Neutrophil (primary cell): ENCODE results near the gene TMOD1.

Experiments used
- H3K27ac ChIP-seq: fragments of 200-600 bp; sonication (generic); 2 replicates; pipeline ENCODE4 v1.5.1; 2016; ENCODE audit warnings: mild to moderate bottlenecking, moderate library complexity
- H3K27me3 ChIP-seq: fragments of 200-600 bp; sonication (generic); 2 replicates; pipeline ENCODE4 v1.6.0; 2016; ENCODE audit warnings: mild to moderate bottlenecking
- H3K36me3 ChIP-seq: fragments of 200-600 bp; sonication (generic); 2 replicates; pipeline ENCODE4 v1.5.1; 2017
- H3K4me1 ChIP-seq, 2 experiments: fragments of 200-600 bp in 1 of 2; sonication (generic) in 1 of 2; 1 replicate in 1 of 2; 2 replicates in 1 of 2; pipeline versions ENCODE4 v1.5.1 to v1.6.1; 2013 to 2016; ENCODE audit warnings: low read depth in 1 of 2, low read length in 1 of 2, mild to moderate bottlenecking in 1 of 2, moderate library complexity in 1 of 2; ENCODE audit not compliant: control insufficient read depth in 1 of 2, insufficient read depth in 1 of 2
- H3K4me3 ChIP-seq, 2 experiments: fragments of 200-600 bp in 1 of 2; sonication (generic) in 1 of 2; 1 replicate in 1 of 2; 2 replicates in 1 of 2; pipeline ENCODE4 v1.5.1; 2013 to 2016; ENCODE audit warnings: low read depth in 1 of 2, low read length in 1 of 2, mild to moderate bottlenecking in 1 of 2, moderate library complexity in 1 of 2
- H3K9me3 ChIP-seq: fragments of 200-600 bp; sonication (generic); 2 replicates; pipeline ENCODE4 v1.5.1; 2016
- TF ChIP-seq, protein P1 (sequence below): fragments of 200-600 bp; sonication (generic); IDR thresholded peaks from 2 replicates; pipeline ENCODE4 v1.5.1; 2016; ENCODE audit warnings: antibody characterized with exemption

TMOD1 gene

DNA sequence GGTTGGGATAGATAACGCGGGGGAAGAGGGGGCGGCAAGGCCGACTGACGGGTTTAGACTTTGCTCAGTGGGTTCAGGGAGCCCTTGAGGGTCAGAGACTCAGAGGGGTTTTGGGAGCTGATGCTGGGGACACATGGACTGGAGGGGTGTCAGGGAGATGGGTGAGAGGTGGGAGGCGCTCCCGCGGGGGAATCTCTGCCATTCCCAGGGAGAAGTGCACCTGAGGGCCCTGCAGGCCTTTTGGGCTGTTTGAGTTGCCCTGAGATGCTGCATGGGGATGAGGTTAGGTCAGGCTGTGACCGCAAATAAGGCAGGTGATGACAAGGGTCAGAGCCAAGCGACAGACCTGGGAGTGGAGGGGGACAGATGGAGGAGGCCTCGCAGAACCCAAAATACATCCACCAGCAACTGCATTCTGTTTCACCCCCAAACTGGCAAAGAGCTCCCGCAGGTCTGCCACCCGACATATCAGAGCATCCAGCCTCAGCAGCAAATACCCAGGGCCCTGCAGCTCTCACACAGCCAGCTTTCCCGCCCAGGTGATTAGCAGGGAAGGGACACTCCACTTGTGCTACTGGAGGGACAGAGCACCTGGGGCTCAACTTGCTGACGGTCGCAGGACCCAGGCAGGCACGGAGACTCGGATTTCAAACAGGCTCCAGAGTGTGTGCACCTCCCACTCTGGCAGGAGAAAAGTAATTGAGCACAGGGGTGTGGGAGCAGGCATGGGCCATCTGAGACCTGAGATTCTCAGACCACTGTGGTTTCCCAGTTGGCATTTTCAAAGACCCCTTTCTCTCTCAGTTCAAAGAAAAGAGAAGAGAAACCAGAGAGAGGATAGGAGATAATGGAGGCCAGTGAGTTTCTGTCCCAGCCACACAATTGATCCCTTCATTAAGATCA is 26.4 kb downstream of the TMOD1 start:
- Histone ChIP-seq H3K27ac (no peak overlapping the region), H3K4me1 (no peaks in the 10 kb centered on the region), H3K36me3 (no peaks in the 10 kb centered on the region), H3K27me3 (no peaks in the 10 kb centered on the region), H3K9me3 (no peaks in the 10 kb centered on the region), H3K4me3 (no peak overlapping the region)
- TF ChIP-seq, protein P1, sequence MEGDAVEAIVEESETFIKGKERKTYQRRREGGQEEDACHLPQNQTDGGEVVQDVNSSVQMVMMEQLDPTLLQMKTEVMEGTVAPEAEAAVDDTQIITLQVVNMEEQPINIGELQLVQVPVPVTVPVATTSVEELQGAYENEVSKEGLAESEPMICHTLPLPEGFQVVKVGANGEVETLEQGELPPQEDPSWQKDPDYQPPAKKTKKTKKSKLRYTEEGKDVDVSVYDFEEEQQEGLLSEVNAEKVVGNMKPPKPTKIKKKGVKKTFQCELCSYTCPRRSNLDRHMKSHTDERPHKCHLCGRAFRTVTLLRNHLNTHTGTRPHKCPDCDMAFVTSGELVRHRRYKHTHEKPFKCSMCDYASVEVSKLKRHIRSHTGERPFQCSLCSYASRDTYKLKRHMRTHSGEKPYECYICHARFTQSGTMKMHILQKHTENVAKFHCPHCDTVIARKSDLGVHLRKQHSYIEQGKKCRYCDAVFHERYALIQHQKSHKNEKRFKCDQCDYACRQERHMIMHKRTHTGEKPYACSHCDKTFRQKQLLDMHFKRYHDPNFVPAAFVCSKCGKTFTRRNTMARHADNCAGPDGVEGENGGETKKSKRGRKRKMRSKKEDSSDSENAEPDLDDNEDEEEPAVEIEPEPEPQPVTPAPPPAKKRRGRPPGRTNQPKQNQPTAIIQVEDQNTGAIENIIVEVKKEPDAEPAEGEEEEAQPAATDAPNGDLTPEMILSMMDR: no peak

DNA sequence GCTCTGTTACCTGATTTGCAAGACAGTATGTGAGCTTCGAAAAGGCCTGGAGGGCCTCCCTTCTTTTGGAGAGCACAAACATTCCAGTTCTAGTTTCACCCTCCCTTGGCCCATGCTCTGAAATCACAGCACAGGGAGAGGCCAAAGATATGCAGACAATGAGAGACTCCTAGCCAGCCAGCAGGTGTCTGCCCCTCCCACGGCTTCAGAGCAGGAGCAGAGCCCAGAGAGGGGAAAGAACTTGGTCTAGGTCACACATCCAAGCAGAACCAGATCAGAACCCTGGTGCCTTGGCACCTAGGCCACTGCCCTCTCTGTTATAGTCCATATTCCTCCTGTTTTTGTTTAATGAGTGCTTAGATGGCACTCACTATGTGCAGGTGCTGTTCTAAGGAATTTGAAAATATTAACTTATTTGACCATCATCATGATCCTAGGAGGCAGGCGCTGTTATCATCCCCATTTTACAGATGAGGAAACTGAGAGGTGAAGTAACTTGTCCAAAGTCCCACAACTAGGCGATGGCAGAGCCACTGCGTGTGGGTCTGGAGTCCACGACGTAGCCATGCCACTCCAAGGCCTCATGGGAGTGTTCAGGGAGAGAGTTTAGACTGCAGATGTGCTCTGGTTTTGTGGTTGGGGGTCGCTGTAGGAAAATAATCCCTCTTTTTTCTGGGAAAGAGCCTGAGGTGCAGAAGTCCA is 27.2 kb downstream of the TMOD1 start:
- TF ChIP-seq, protein P1: no peak

DNA sequence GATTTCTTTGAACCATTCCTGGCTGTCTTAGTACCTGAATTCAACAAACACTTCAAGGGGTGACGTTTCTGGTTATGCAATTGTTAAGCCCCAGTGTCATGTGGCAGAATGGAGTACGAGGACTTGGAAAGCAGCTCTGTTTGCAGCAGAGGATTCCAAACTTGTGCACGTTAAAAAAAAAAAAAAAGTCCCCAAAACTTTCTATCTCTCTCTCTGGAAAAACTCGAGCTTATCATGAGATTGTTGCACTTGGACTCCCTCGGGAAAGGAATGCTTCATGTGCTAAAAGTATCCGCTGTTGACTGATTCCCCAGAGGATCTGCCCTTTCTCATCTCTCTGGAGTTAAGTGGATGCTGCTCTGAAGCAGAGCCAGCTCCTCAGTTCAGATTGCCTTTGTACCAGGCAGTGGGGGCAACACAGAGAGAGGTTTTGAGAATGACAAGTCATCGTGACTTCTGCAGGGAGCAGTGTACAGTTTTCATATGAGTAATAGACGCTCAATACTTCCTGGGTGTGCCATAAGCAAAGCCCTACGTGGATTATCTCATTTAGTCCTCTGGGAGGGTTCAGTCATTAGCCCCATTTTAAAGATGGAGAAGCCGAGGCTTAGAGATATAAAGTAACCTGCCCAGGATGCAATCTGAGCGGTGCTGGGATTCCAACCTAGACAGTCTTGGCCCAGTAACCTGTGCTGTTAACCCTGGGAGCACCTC is 28.1 kb downstream of the TMOD1 start:
- Histone ChIP-seq H3K36me3 (no peaks in the 10 kb centered on the region), H3K9me3 (no peaks in the 10 kb centered on the region), H3K27ac (no peak overlapping the region), H3K27me3 (no peaks in the 10 kb centered on the region), H3K4me1 (no peaks in the 10 kb centered on the region), H3K4me3 (no peak overlapping the region)
- TF ChIP-seq, protein P1: no peak

More for the DNA sequence above, 27.2 kb downstream of the TMOD1 start:
- Histone ChIP-seq H3K36me3 (no peaks in the 10 kb centered on the region), H3K4me3 (no peak overlapping the region), H3K9me3 (no peaks in the 10 kb centered on the region), H3K27me3 (no peaks in the 10 kb centered on the region), H3K27ac (no peak overlapping the region), H3K4me1 (no peaks in the 10 kb centered on the region)

DNA sequence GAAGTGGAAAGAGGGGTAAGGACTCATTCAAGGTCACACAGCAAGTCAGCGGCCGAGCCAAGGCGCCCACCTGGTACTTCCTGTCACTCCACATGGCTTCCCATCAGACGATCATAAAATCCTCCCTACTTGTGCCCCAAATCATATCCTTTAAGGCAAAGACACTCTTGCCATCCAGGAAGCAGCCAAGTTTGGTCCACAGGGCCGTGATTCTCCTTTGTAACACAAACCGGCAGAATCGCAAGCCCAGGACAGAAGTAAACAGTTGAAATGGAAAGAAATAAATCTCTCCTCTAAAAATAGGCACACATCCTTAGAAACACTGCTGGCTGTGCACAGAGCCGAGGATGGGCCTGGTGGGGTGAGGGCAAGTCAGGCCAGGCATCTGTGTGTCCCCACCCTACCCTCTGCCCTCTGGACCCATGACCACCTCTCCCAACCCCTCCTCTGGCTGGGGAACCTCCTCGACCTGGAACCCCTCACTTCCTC is 30.5 kb downstream of the TMOD1 start:
- no peak overlapping the region for H3K4me3 ChIP-seq
- TF ChIP-seq, protein P1: no peak

DNA sequence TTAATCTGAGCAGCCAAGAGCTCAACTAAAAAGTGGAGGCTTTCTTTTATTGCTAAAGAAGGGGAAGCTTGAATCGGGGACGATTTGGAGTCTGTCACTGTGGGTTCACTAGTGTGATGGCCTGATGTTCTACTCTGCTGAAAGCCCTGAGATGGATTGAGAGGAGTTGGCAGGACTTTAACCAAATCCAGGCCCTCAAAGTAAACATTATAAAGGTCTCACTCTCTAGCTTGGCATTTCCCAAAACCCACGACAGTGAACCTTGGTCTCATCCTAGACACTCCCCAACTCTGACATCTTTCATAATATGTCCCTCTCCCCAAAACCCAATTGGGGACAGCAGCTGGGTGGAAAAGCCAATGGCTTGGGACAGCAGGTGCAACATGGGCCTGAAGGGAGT is 32.7 kb downstream of the TMOD1 start:
- Histone ChIP-seq H3K4me1 (no peaks in the 10 kb centered on the region), H3K9me3 (no peaks in the 10 kb centered on the region), H3K27me3 (no peaks in the 10 kb centered on the region), H3K27ac (no peak overlapping the region), H3K4me3 (no peak overlapping the region), H3K36me3 (no peaks in the 10 kb centered on the region)
- TF ChIP-seq, protein P1: no peak

More for the DNA sequence above, 30.5 kb downstream of the TMOD1 start:
- H3K27ac ChIP-seq: no peak overlapping the region
- no peaks in the 10 kb centered on the region for H3K36me3 ChIP-seq
- H3K9me3 ChIP-seq: no peaks in the 10 kb centered on the region
- H3K27me3 ChIP-seq: no peaks in the 10 kb centered on the region
- no peaks in the 10 kb centered on the region for H3K4me1 ChIP-seq
